WTC11 (cell line): ENCODE measurements around the gene UCK1. TPM values are rescaled to one million over a fixed set of nuclear protein-coding genes. Genes with fewer than 3 reads are reported as not detected.

Source experiments
- ATAC-seq: fragments of 200-7000 bp; cut with Tn5 transposase; 2 replicates; pipeline ENCODE4 v1.10.0; 2021; ENCODE audit warnings: mild to moderate bottlenecking, moderate library complexity
- CTCF ChIA-PET: fragments of 300-600 bp; sonication (Branson Sonifier 250); formaldehyde crosslinking; loops from one replicate; lab custom pipeline; 2021; ENCODE audit warnings: antibody characterized with exemption; lab: Charles Lee
- POLR2A ChIA-PET: fragments of 350-600 bp; sonication (Branson Sonifier 250); formaldehyde crosslinking; loops from one replicate; lab custom pipeline; 2021; ENCODE audit warnings: antibody characterized with exemption; lab: Charles Lee
- DNase-seq: peaks from one replicate; pipeline ENCODE4 v3.0.0; 2021; ENCODE audit warnings: low spot score
- H3K27ac Mint-ChIP-seq: 2 replicates; pipeline ENCODE4 v1.8.0; 2021; ENCODE audit warnings: mixed read lengths
- H3K27me3 Mint-ChIP-seq: 2 replicates; pipeline ENCODE4 v1.8.0; 2021; ENCODE audit warnings: low read depth, mild to moderate bottlenecking, moderate library complexity, mixed read lengths
- H3K36me3 Mint-ChIP-seq: 2 replicates; pipeline ENCODE4 v1.8.0; 2021; ENCODE audit warnings: mixed read lengths
- H3K4me1 Mint-ChIP-seq: 2 replicates; pipeline ENCODE4 v1.8.0; 2022; ENCODE audit warnings: mixed read lengths
- H3K4me3 Mint-ChIP-seq: 2 replicates; pipeline ENCODE4 v1.8.0; 2021; ENCODE audit warnings: mild to moderate bottlenecking, moderate library complexity, mixed read lengths
- H3K9me3 Mint-ChIP-seq: 2 replicates; pipeline ENCODE4 v1.8.0; 2021; ENCODE audit warnings: mixed read lengths
- ATF2 ChIP-seq: sonication (generic); formaldehyde crosslinking; IDR thresholded peaks from 2 replicates; pipeline ENCODE4 v1.8.1; 2022; ENCODE audit warnings: low read depth, missing genetic modification reagents, borderline replicate concordance
- HMGA2 ChIP-seq: fragments of 250-450 bp; sonication (Bioruptor Pico); IDR thresholded peaks from 2 replicates; pipeline ENCODE4 v1.4.0; 2021; ENCODE audit warnings: mild to moderate bottlenecking, moderate library complexity
- JAZF1 ChIP-seq: fragments of 250-450 bp; sonication (Bioruptor Pico); IDR thresholded peaks from 2 replicates; pipeline ENCODE4 v1.9.0; 2021; ENCODE audit warnings: moderate library complexity, mild to moderate bottlenecking, inconsistent platforms
- KAT7 ChIP-seq: sonication (generic); formaldehyde crosslinking; IDR thresholded peaks from 2 replicates; pipeline ENCODE4 v1.8.1; 2023; ENCODE audit warnings: missing genetic modification reagents, mild to moderate bottlenecking, borderline replicate concordance
- MLX ChIP-seq: sonication (generic); formaldehyde crosslinking; IDR thresholded peaks from 2 replicates; pipeline ENCODE4 v1.8.1; 2023; ENCODE audit warnings: mild to moderate bottlenecking, missing genetic modification reagents, moderate library complexity
- NR2C2 ChIP-seq: sonication (generic); formaldehyde crosslinking; IDR thresholded peaks from 2 replicates; pipeline ENCODE4 v1.8.0; 2022; ENCODE audit warnings: mild to moderate bottlenecking, missing genetic modification reagents
- NR3C1 ChIP-seq: sonication (generic); formaldehyde crosslinking; conservative IDR thresholded peaks from 2 replicates; pipeline ENCODE4 v1.8.1; 2023; ENCODE audit warnings: low read depth, mild to moderate bottlenecking, missing genetic modification reagents
- PREB ChIP-seq: sonication (generic); formaldehyde crosslinking; IDR thresholded peaks from 2 replicates; pipeline ENCODE4 v1.8.1; 2022; ENCODE audit warnings: mild to moderate bottlenecking, missing genetic modification reagents, moderate library complexity, borderline replicate concordance
- USF1 ChIP-seq: sonication (generic); formaldehyde crosslinking; IDR thresholded peaks from 2 replicates; pipeline ENCODE4 v1.8.0; 2022; ENCODE audit warnings: mild to moderate bottlenecking, missing genetic modification reagents
- ZNF532 ChIP-seq: fragments of 250-450 bp; sonication (Bioruptor Pico); IDR thresholded peaks from 2 replicates; pipeline ENCODE4 v1.9.0; 2021; ENCODE audit warnings: mild to moderate bottlenecking, borderline replicate concordance
- total RNA-seq: library from RNA; stranded (reverse); gene quantifications from 3 replicates; pipeline ENCODE4 v1.2.3, GENCODE V29; 2021
- TF ChIP-seq, protein P1 (sequence below): sonication (generic); formaldehyde crosslinking; IDR thresholded peaks from 2 replicates; pipeline ENCODE4 v1.8.0; 2023; ENCODE audit warnings: missing genetic modification reagents
- TF ChIP-seq, protein P2 (sequence below): fragments of 250-450 bp; sonication (Bioruptor Pico); conservative IDR thresholded peaks from 2 replicates; pipeline ENCODE4 v1.9.0; 2021; ENCODE audit warnings: mild to moderate bottlenecking
- TF ChIP-seq, protein P3 (sequence below): fragments of 250-450 bp; sonication (Bioruptor Pico); IDR thresholded peaks from 2 replicates; pipeline ENCODE4 v1.9.0; 2021; ENCODE audit warnings: mild to moderate bottlenecking

Gene UCK1
- total RNA-seq, 1 experiment from 2014 or later, result 29.6 TPM

- TF ChIP-seq, protein P1, sequence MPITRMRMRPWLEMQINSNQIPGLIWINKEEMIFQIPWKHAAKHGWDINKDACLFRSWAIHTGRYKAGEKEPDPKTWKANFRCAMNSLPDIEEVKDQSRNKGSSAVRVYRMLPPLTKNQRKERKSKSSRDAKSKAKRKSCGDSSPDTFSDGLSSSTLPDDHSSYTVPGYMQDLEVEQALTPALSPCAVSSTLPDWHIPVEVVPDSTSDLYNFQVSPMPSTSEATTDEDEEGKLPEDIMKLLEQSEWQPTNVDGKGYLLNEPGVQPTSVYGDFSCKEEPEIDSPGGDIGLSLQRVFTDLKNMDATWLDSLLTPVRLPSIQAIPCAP, result no peak
- TF ChIP-seq ATF2, result no peak
These were observed 17.9 kb downstream of the UCK1 start (continued) for GRCh38 chr9:131513177-131513576.

GRCh38 chr9:131511880-131512279 lies 19.2 kb downstream of the UCK1 start:
- CTCF ChIA-PET, result no interaction called here

GRCh38 chr9:131511416-131511815 lies 19.6 kb downstream of the UCK1 start:
- Mint-ChIP-seq H3K27ac (no peak overlapping the region), H3K27me3 (no peaks in the 10 kb centered on the region), H3K4me3 (no peak overlapping the region), H3K9me3 (no peaks in the 10 kb centered on the region), H3K36me3 (peaks cover 44% of the 10 kb centered on the region), H3K4me1 (no peaks in the 10 kb centered on the region)
- no peak for TF ChIP-seq PREB (CRISPR knock-in tag)
- TF ChIP-seq NR2C2, result no peak
- TF ChIP-seq KAT7 (CRISPR knock-in tag), result no peak
- TF ChIP-seq, protein P2, sequence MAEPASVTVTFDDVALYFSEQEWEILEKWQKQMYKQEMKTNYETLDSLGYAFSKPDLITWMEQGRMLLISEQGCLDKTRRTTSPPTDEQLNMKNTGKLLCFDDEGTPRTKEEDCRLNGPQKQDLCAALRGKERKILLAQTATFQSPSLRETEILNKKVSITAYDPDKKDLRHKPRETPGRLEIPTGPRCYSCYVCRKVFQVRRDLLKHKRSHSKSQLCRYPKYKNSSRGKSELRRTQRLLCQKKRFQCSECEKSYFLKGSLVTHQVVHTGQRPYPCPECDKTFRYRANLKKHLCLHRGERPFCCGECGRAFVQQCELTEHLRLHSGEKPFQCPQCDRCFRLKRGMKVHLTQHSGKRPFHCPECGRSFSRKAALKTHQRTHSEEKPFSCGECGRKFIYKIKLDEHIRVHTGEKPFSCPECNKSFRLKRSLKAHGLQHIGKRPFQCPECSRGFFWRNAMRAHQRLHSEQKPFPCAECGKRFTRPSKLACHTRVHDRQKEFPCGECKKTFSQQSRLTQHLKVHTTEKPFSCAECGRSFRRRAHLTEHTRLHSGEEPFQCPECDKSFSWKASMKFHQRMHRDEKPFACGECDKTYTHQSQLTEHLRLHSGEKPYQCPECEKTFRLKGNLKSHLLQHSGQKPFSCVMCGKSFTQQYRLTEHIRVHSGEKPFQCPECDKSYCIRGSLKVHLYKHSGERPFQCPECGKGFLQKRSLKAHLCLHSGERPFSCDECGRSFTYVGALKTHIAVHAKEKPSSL (CRISPR knock-in tag), result no peak
- TF ChIP-seq ATF2, result no peak
- TF ChIP-seq, protein P3, sequence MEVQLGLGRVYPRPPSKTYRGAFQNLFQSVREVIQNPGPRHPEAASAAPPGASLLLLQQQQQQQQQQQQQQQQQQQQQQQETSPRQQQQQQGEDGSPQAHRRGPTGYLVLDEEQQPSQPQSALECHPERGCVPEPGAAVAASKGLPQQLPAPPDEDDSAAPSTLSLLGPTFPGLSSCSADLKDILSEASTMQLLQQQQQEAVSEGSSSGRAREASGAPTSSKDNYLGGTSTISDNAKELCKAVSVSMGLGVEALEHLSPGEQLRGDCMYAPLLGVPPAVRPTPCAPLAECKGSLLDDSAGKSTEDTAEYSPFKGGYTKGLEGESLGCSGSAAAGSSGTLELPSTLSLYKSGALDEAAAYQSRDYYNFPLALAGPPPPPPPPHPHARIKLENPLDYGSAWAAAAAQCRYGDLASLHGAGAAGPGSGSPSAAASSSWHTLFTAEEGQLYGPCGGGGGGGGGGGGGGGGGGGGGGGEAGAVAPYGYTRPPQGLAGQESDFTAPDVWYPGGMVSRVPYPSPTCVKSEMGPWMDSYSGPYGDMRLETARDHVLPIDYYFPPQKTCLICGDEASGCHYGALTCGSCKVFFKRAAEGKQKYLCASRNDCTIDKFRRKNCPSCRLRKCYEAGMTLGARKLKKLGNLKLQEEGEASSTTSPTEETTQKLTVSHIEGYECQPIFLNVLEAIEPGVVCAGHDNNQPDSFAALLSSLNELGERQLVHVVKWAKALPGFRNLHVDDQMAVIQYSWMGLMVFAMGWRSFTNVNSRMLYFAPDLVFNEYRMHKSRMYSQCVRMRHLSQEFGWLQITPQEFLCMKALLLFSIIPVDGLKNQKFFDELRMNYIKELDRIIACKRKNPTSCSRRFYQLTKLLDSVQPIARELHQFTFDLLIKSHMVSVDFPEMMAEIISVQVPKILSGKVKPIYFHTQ (CRISPR knock-in tag), result no peak
- no peak for TF ChIP-seq USF1
- no peak for TF ChIP-seq JAZF1 (CRISPR knock-in tag)
- no peak for TF ChIP-seq HMGA2 (CRISPR knock-in tag)
- TF ChIP-seq MLX (CRISPR knock-in tag), result no peak
- no peak for TF ChIP-seq ZNF532 (CRISPR knock-in tag)
- ChIA-PET CTCF (no interaction called here), POLR2A (interaction anchor here (0.6 kb wide), 1 partner anchor 30 kb away, joined by 4 read pairs; no protein-coding TSS in a partner anchor)
- DNase-seq (no peak), ATAC-seq (no peak)

More at GRCh38 chr9:131511880-131512279, 19.2 kb downstream of the UCK1 start:
- DNase-seq (no peak), ATAC-seq (no peak)
- TF ChIP-seq NR2C2 (no peak), NR3C1 (CRISPR knock-in tag) (no peak)
- POLR2A ChIA-PET, result interaction anchor here (0.6 kb wide), 2 partner anchors 13 to 31 kb away, joined by 3 to 4 read pairs; no protein-coding TSS in a partner anchor
- Mint-ChIP-seq H3K4me3 (no peak overlapping the region), H3K27ac (no peak overlapping the region), H3K27me3 (no peaks in the 10 kb centered on the region), H3K4me1 (no peaks in the 10 kb centered on the region), H3K36me3 (peaks cover 41% of the 10 kb centered on the region), H3K9me3 (no peaks in the 10 kb centered on the region)
